WTC11 (cell line): ENCODE data around the gene CCDC9. TPM values are rescaled to one million over a fixed set of nuclear protein-coding genes. Genes with fewer than 3 reads are reported as not detected.

Source experiments
- ATAC-seq: fragments of 200-7000 bp; cut with Tn5 transposase; 2 replicates; pipeline ENCODE4 v1.10.0; 2021; ENCODE audit warnings: mild to moderate bottlenecking, moderate library complexity
- CTCF ChIA-PET: fragments of 300-600 bp; sonication (Branson Sonifier 250); formaldehyde crosslinking; loops from one replicate; lab custom pipeline; 2021; ENCODE audit warnings: antibody characterized with exemption; lab: Charles Lee
- POLR2A ChIA-PET: fragments of 350-600 bp; sonication (Branson Sonifier 250); formaldehyde crosslinking; loops from one replicate; lab custom pipeline; 2021; ENCODE audit warnings: antibody characterized with exemption; lab: Charles Lee
- DNase-seq: peaks from one replicate; pipeline ENCODE4 v3.0.0; 2021; ENCODE audit warnings: low spot score
- H3K27ac Mint-ChIP-seq: 2 replicates; pipeline ENCODE4 v1.8.0; 2021; ENCODE audit warnings: mixed read lengths
- H3K27me3 Mint-ChIP-seq: 2 replicates; pipeline ENCODE4 v1.8.0; 2021; ENCODE audit warnings: low read depth, mild to moderate bottlenecking, moderate library complexity, mixed read lengths
- H3K36me3 Mint-ChIP-seq: 2 replicates; pipeline ENCODE4 v1.8.0; 2021; ENCODE audit warnings: mixed read lengths
- H3K4me1 Mint-ChIP-seq: 2 replicates; pipeline ENCODE4 v1.8.0; 2022; ENCODE audit warnings: mixed read lengths
- H3K4me3 Mint-ChIP-seq: 2 replicates; pipeline ENCODE4 v1.8.0; 2021; ENCODE audit warnings: mild to moderate bottlenecking, moderate library complexity, mixed read lengths
- H3K9me3 Mint-ChIP-seq: 2 replicates; pipeline ENCODE4 v1.8.0; 2021; ENCODE audit warnings: mixed read lengths
- AR ChIP-seq: fragments of 250-450 bp; sonication (Bioruptor Pico); IDR thresholded peaks from 2 replicates; pipeline ENCODE4 v1.9.0; 2021; ENCODE audit warnings: mild to moderate bottlenecking
- CBFB ChIP-seq: sonication (generic); formaldehyde crosslinking; IDR thresholded peaks from 2 replicates; pipeline ENCODE4 v1.8.1; 2022; ENCODE audit warnings: mild to moderate bottlenecking, low read depth, missing genetic modification reagents
- E2F1 ChIP-seq: sonication (generic); formaldehyde crosslinking; IDR thresholded peaks from 2 replicates; pipeline ENCODE4 v1.8.0; 2022; ENCODE audit warnings: mild to moderate bottlenecking, missing genetic modification reagents
- GTF2I ChIP-seq: fragments of 250-450 bp; sonication (Bioruptor Pico); conservative IDR thresholded peaks from 2 replicates; pipeline ENCODE4 v1.4.0; 2021; ENCODE audit warnings: mild to moderate bottlenecking
- HMGA2 ChIP-seq: fragments of 250-450 bp; sonication (Bioruptor Pico); IDR thresholded peaks from 2 replicates; pipeline ENCODE4 v1.4.0; 2021; ENCODE audit warnings: mild to moderate bottlenecking, moderate library complexity
- IRF1 ChIP-seq: sonication (generic); formaldehyde crosslinking; IDR thresholded peaks from 2 replicates; pipeline ENCODE4 v1.8.0; 2023; ENCODE audit warnings: missing genetic modification reagents
- IRF2 ChIP-seq: sonication (generic); formaldehyde crosslinking; IDR thresholded peaks from 2 replicates; pipeline ENCODE4 v1.8.0; 2022; ENCODE audit warnings: low read depth, missing genetic modification reagents, borderline replicate concordance
- JUN ChIP-seq: sonication (generic); formaldehyde crosslinking; IDR thresholded peaks from 2 replicates; pipeline ENCODE4 v1.8.0; 2023; ENCODE audit warnings: mild to moderate bottlenecking, missing genetic modification reagents
- MXD4 ChIP-seq: fragments of 250-450 bp; sonication (Bioruptor Pico); IDR thresholded peaks from 2 replicates; pipeline ENCODE4 v1.8.0; 2021; ENCODE audit warnings: mild to moderate bottlenecking, moderate library complexity, borderline replicate concordance
- NFATC4 ChIP-seq: fragments of 250-450 bp; sonication (Bioruptor Pico); IDR thresholded peaks from 2 replicates; pipeline ENCODE4 v1.9.0; 2021; ENCODE audit warnings: mild to moderate bottlenecking
- NFE2L1 ChIP-seq: sonication (generic); formaldehyde crosslinking; IDR thresholded peaks from 2 replicates; pipeline ENCODE4 v1.8.1; 2023; ENCODE audit warnings: missing genetic modification reagents
- NR1H2 ChIP-seq: sonication (generic); formaldehyde crosslinking; IDR thresholded peaks from 2 replicates; pipeline ENCODE4 v1.9.0; 2021; ENCODE audit warnings: mild to moderate bottlenecking, moderate library complexity, missing genetic modification reagents
- NR2C2 ChIP-seq: sonication (generic); formaldehyde crosslinking; IDR thresholded peaks from 2 replicates; pipeline ENCODE4 v1.8.0; 2022; ENCODE audit warnings: mild to moderate bottlenecking, missing genetic modification reagents
- RELA ChIP-seq: sonication (generic); formaldehyde crosslinking; IDR thresholded peaks from 2 replicates; pipeline ENCODE4 v1.8.1; 2022; ENCODE audit warnings: missing genetic modification reagents, mild to moderate bottlenecking, borderline replicate concordance
- TEAD1 ChIP-seq: sonication (generic); formaldehyde crosslinking; IDR thresholded peaks from 2 replicates; pipeline ENCODE4 v1.8.0; 2022; ENCODE audit warnings: mild to moderate bottlenecking, missing genetic modification reagents
- ZNF121 ChIP-seq: sonication (generic); formaldehyde crosslinking; IDR thresholded peaks from 2 replicates; pipeline ENCODE4 v1.8.0; 2023; ENCODE audit warnings: missing genetic modification reagents
- ZNF396 ChIP-seq: fragments of 250-450 bp; sonication (Bioruptor Pico); IDR thresholded peaks from 2 replicates; pipeline ENCODE4 v1.8.0; 2021; ENCODE audit warnings: mild to moderate bottlenecking, moderate library complexity, borderline replicate concordance
- ZNF671 ChIP-seq: fragments of 250-450 bp; sonication (Bioruptor Pico); IDR thresholded peaks from 2 replicates; pipeline ENCODE4 v1.8.0; 2021; ENCODE audit warnings: mild to moderate bottlenecking
- total RNA-seq: library from RNA; stranded (reverse); gene quantifications from 3 replicates; pipeline ENCODE4 v1.2.3, GENCODE V29; 2021

The CCDC9 gene
- total RNA-seq, 1 experiment from 2014 or later, result 37.7 TPM

- TF ChIP-seq NR2C2, result no peak
- no peak for TF ChIP-seq IRF2 (CRISPR knock-in tag)
- no peak for TF ChIP-seq ZNF396
- TF ChIP-seq CBFB (CRISPR knock-in tag), result no peak
- TF ChIP-seq NFATC4 (CRISPR knock-in tag), result no peak
- no peak for TF ChIP-seq JUN
- TF ChIP-seq ZNF671 (CRISPR knock-in tag), result no peak
- TF ChIP-seq, all 79 proteins: peak for 14
Observed at GRCh38 chr19:47231215-47232054, 24.9 kb upstream of the CCDC9 start (continued).

- peak overlapping the region; percentile 66 for H3K4me3 Mint-ChIP-seq
- TF ChIP-seq AR (CRISPR knock-in tag) (no peak), MXD4 (CRISPR knock-in tag) (no peak), HMGA2 (CRISPR knock-in tag) (no peak), E2F1 (CRISPR knock-in tag) (no peak), RELA (CRISPR knock-in tag) (no peak), TEAD1 (no peak), IRF1 (CRISPR knock-in tag) (no peak), NR1H2 (no peak), GTF2I (CRISPR knock-in tag) (no peak)
- TF ChIP-seq, all 79 proteins: peak for 0
- H3K4me1 Mint-ChIP-seq, result peaks cover 18% of the 10 kb centered on the region
- no peak for DNase-seq
- no peaks in the 10 kb centered on the region for H3K36me3 Mint-ChIP-seq
- peak overlapping the region; percentile 95 for H3K27ac Mint-ChIP-seq
- no peak for ATAC-seq
- no peaks in the 10 kb centered on the region; the same call in 1 of the 2 replicates for H3K27me3 Mint-ChIP-seq
- CTCF ChIA-PET, result interaction anchor here (0.9 to 2.9 kb wide), 3 partner anchors 12 to 101 kb away, joined by 4 to 21 read pairs (median 4); partner anchors contain the start of gene SAE1
- H3K9me3 Mint-ChIP-seq, result no peaks in the 10 kb centered on the region
- POLR2A ChIA-PET, result interaction anchor here (0.9 to 1.9 kb wide), 4 partner anchors 8 to 24 kb away, joined by 3 to 7 read pairs (median 4); partner anchors contain the start of gene CCDC9
Observed at GRCh38 chr19:47232422-47233211, 23.7 kb upstream of the CCDC9 start.

- ChIA-PET CTCF (no interaction called here), POLR2A (no interaction called here)
- no peaks in the 10 kb centered on the region for H3K9me3 Mint-ChIP-seq
Observed at GRCh38 chr19:47236072-47236675, 20.2 kb upstream of the CCDC9 start.

More at GRCh38 chr19:47236072-47236675, 20.2 kb upstream of the CCDC9 start:
- Mint-ChIP-seq H3K27ac (no peak overlapping the region), H3K27me3 (peaks cover 27% of the 10 kb centered on the region)
- DNase-seq, result no peak
- TF ChIP-seq RELA (CRISPR knock-in tag) (no peak), NFE2L1 (CRISPR knock-in tag) (no peak), ZNF121 (CRISPR knock-in tag) (peak; percentile 58; the same call in 1 of the 2 replicates)
- TF ChIP-seq, all 79 proteins: peak for 1
- no peak for ATAC-seq
- peaks cover 33% of the 10 kb centered on the region for H3K4me1 Mint-ChIP-seq
- H3K36me3 Mint-ChIP-seq, result no peaks in the 10 kb centered on the region
- no peak overlapping the region for H3K4me3 Mint-ChIP-seq
